OCI-M2 (cell line): Measurements from ENCODE around the gene RAB6B.

Experiments used
- DNase-seq: peaks from one replicate; lab custom pipeline; 2025; ENCODE audit not compliant: unreplicated experiment; lab: John Stamatoyannopoulos, UW

The RAB6B gene

DNA sequence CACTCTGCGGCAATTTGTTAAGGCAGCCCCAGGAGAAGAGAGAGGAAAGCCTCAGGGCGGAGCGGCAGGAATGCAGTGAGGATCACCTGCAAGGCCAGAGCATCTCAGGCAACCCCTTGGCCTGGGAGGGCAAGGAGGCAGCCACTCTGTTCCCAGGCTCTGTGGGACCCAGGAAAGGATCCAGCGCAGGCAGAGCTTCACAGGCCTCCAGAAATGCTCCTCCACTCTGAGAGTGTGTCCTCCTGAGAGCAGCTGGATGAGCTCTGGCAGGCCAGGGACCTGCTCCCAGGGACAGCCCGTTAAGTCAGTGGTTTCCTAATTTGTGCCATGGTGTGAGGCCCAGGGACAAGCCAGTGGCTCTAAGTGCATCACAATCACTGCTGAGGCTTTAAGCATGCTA is 35.2 kb downstream of the RAB6B start:
- DNase-seq = no peak

- no peak for DNase-seq
Measured at GRCh38 chr3:133859381-133860234, 36.1 kb downstream of the RAB6B start.

DNA sequence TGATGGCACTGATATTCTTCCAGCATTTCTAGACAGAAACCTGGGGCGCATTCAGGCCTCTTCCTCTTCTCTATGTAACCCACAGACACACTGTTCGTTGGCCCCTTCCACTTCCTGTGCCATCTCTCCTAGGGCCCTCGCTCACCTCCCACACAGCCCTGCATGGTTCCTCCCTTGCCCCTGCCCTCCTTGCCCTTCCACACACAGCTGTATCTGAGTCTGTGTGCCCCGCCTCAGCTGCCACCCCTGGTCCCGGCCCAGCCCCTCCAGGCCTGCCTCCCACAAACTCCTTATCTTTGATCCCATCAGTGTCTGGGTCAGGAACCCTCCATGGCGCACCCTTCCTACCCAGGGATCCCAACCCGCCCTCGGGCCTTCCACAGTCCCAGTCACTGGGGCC is 37.9 kb downstream of the RAB6B start:
- no peak for DNase-seq

DNA sequence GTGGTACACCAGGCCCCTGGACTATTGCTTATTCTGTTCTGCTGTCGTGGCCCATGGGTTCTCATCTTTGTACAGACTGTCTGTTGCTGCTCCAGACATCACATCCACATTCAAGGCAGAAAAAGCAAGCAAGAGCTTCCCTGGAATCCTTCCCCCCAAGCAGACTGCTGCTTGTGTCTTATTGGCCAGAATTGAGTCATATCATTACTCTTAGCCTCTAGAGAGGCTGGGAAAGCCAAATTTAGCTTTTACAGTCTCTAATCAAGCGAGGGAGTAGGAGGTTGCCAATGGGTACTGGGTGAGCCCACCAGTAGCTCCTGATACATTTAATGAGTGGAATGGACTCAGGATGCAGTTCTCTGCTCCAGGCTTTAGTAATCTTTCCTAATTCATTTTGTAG is 39.4 kb downstream of the RAB6B start:
- no peak for DNase-seq

GRCh38 chr3:133855772-133856171 is 39.9 kb downstream of the RAB6B start:
- no peak for DNase-seq

DNA sequence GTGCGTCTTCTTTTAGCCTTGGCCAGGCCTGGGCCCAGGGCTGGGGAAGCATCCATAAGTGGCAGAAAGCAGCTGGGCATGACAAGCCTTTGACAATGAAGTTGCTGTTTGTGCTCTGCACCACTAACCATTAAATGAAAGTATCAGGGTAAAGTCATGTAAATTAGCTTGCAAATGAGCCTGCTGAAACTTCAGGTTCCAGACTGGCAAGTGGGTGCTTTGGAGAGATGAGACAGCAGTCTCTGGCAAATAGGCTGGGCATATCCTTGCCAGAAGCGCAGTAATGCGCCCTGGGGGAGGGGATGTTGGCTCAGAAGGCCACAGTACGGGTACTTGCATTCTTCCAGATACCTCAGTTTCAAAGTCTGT is 40.7 kb downstream of the RAB6B start:
- no peak for DNase-seq

DNA sequence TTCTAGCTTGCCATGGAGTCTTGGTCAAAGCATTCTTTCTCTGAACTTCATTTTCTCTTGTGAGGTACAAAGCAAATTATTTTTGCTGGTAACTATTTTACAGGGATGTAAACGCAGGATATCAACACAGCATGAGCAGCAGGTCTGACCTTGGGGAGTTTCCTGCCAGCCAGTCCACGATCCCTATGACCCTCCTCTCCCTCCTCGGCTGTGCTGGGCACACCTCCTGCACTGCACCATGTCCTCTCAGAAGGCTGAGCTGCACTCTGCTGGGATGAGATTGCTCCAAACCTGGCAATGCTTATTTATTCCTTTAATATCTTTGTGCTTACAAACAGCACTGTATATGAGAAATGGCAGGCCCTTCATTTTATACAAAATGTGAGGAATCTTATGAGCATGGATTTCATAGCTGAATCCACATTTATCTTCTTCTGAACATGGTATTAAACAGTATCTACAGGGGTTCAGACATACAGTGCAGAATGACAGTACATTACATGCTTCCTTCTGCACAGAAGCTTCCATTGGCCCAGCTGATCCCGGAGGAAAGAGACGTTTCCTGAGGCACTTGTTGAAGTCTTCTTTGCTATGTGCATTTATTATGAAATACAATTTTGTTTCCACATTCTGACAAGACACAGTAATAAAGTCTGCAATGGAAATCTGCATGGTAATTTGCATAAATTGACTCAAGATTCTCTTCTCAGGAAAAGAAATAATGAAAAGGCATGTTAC is 41.2 kb downstream of the RAB6B start:
- no peak for DNase-seq

GRCh38 chr3:133853925-133854227 is 41.8 kb downstream of the RAB6B start:
- no peak for DNase-seq

DNA sequence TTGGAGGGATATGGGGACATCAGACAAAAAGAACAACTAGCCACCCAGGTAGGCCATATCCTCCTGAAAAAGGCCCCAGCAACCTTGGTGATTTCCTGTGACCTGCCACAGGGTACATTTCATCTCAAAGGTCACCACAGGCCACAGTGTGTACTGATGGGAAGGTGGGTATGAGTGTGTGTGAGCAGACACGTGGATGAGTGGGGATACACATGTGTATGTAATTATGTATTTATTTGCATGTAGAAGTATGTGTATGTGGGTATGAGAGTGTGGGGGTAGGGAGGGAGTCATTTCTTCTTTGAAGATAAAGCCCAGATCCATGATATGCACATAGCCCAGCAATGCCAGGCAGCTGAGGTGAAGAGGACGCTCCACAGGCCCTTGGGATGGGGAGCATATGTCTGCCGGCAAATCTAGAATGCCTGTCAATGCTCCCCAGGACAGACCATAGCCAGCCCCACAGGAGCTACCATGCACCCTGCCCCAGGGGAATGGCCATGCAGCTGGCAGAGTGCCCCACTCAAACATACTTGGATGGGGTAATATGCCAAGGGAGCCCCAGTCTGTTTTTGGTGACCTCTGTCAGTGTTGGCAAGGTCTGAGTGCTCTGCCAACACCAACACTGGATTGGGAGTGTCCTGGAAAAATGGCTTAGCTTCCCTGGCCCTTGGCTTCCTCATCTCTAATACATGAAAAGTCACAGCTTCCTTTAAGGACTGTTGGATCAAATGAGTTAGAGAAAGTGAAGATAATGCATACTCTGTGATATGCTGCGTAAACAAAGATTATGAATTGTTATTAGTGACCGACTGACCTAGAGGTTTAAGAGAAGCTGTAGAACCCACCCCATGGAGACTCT is 42.4 kb downstream of the RAB6B start:
- DNase-seq = no peak

- DNase-seq = no peak
Measured at GRCh38 chr3:133851931-133852330, 43.8 kb downstream of the RAB6B start.

DNA sequence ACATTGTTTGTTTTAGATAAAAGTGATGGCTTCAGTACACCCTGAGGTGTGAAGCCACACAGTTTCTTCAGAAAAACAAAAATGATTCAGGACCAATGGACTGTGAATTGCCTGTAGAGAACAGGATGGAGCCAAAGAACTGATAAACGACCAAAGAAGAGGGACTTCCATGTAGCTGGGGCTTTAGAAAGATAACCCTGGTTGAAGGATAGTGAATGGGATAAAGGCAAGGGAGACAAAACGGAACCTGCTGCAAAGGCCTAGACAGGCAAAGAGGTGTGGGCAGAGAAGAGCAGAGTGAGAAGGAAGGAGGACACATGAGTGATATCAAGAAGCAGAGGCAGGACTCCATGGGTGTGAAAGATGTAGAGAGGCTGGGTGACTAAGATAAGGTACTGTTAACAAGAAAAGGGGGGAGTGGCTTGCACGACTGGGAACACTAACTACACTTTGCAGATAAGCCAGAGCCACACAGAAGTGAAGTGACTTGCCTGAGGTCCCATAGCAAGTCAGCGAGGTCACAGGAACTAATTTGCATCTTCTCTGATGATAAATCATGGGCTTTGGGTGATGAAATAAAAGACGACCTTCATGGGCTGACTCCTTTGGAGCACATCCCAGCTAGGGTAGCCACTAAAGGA is 44.3 kb downstream of the RAB6B start:
- DNase-seq = peak; percentile 21

- no peak for DNase-seq
Measured at GRCh38 chr3:133850034-133850433, 45.6 kb downstream of the RAB6B start.

GRCh38 chr3:133849346-133849745 is 46.3 kb downstream of the RAB6B start:
- no peak for DNase-seq

DNA sequence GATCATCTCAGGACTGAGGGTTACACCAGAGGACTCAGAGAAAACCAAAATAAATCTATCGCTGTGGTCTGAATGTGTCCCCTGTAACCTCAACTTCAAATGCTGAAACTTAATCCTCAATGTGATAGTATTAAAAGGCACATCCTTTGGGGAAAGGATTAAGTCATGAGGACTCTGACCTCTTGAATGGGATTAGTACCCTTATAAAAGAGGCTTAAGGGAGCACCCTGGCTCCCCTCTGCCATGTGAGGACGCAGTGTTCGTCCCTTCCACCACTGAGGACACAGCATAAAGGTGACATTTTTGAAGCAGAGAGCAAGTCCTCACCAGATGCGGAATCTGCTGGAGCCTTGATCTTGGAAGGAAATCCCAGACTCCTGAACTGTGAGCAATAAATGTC is 50.6 kb downstream of the RAB6B start:
- no peak for DNase-seq

- DNase-seq = no peak
Measured at GRCh38 chr3:133843634-133844033, 52.0 kb downstream of the RAB6B start.

- DNase-seq = no peak
Measured at GRCh38 chr3:133842158-133842557, 53.5 kb downstream of the RAB6B start.

DNA sequence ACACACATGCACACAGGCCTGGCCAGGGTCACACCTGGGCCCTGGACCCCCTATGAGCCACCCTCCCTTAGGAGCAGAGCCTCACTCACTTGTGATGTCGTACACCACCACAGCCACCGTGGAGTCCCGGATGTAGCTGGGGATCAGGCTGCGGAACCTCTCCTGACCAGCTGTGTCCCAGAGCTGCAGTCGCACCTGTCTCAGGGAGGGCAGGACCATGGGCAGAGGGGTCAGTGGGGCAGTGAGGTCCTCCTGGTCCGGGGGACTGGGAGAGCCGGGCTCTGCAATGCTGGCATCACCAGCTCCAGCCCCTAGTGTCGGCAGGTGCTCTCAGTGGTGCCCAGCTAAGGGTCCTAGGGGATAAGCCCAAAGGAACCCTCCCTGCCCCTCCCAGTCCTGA is 54.5 kb downstream of the RAB6B start:
- no peak for DNase-seq

- no peak for DNase-seq
Measured at GRCh38 chr3:133840767-133841166, 54.9 kb downstream of the RAB6B start.

GRCh38 chr3:133840055-133840737 is 55.5 kb downstream of the RAB6B start:
- no peak for DNase-seq

- DNase-seq = no peak
Measured at GRCh38 chr3:133838916-133839800, 56.5 kb downstream of the RAB6B start.
